ENCODE measurements around the gene LDB2. TPM values are rescaled to one million over a fixed set of nuclear protein-coding genes. Genes with fewer than 3 reads are reported as not detected.

LDB2 gene
- total and polyA plus RNA-seq, 8 donors = 4.0 to 11.6 (median 5.9) TPM

GRCh38 chr4:16838226-16838875 lies 60.1 kb downstream of the LDB2 start:
- Histone ChIP-seq H3K27ac (no peak overlapping the region), H3K36me3 (no peaks in the 10 kb centered on the region), H3K4me3 (no peak overlapping the region), H3K27me3 (no peaks in the 10 kb centered on the region), H3K9me3 (no peaks in the 10 kb centered on the region), H3K4me1 (peaks cover 0 to 4% (median 0%) of the 10 kb centered on the region in 3 donors)
- intact Hi-C loops (cut with DNase I) = no loop called here
- no peak for TF ChIP-seq CTCF (IDR thresholded peaks at IDR 0.05)
- no peak for FAIRE-seq
- no peak for DNase-seq
- 52 to 61% methylated on average over 4 of the region's 4 CpGs for WGBS, 2 donors
- ATAC-seq = peak in 2 of 4 donors; percentile 16 to 55

- Histone ChIP-seq H3K27me3 (no peaks in the 10 kb centered on the region), H3K36me3 (no peaks in the 10 kb centered on the region), H3K4me1 (peaks cover 0 to 4% (median 0%) of the 10 kb centered on the region in 3 donors), H3K27ac (no peak overlapping the region), H3K4me3 (no peak overlapping the region), H3K9me3 (no peaks in the 10 kb centered on the region)
- FAIRE-seq = no peak
- no peak for DNase-seq
- TF ChIP-seq CTCF (IDR thresholded peaks at IDR 0.05) = no peak
- intact Hi-C loops (cut with DNase I) = no loop called here
- ATAC-seq = no peak
- WGBS, 2 donors = 45 to 52% methylated on average over 3 of the region's 3 CpGs
Measured at GRCh38 chr4:16837475-16837874, 61.0 kb downstream of the LDB2 start.

GRCh38 chr4:16836324-16836723 lies 62.1 kb downstream of the LDB2 start:
- H3K36me3 ChIP-seq = no peaks in the 10 kb centered on the region
- no peak for TF ChIP-seq CTCF (IDR thresholded peaks at IDR 0.05)
- no peak for DNase-seq
- intact Hi-C loops (cut with DNase I) = no loop called here
- no peaks in the 10 kb centered on the region for H3K9me3 ChIP-seq
- 41 to 47% methylated on average over 2 of the region's 2 CpGs for WGBS, 2 donors
- no peak for FAIRE-seq
- no peak overlapping the region for H3K27ac ChIP-seq
- no peaks in the 10 kb centered on the region for H3K27me3 ChIP-seq
- peaks cover 0 to 4% (median 0%) of the 10 kb centered on the region in 3 donors for H3K4me1 ChIP-seq
- H3K4me3 ChIP-seq = no peak overlapping the region
- ATAC-seq = no peak

GRCh38 chr4:16835597-16836247 lies 62.7 kb downstream of the LDB2 start:
- FAIRE-seq = no peak
- Histone ChIP-seq H3K4me1 (peaks cover 0 to 4% (median 0%) of the 10 kb centered on the region in 3 donors), H3K27ac (no peak overlapping the region), H3K27me3 (no peaks in the 10 kb centered on the region), H3K36me3 (no peaks in the 10 kb centered on the region), H3K9me3 (no peaks in the 10 kb centered on the region), H3K4me3 (no peak overlapping the region)
- intact Hi-C loops (cut with DNase I) = no loop called here
- no peak for TF ChIP-seq CTCF (IDR thresholded peaks at IDR 0.05)
- 34 to 48% methylated on average over 2 of the region's 2 CpGs for WGBS, 2 donors
- no peak for ATAC-seq
- DNase-seq = no peak

- DNase-seq = no peak
- intact Hi-C loops (cut with DNase I) = no loop called here
- FAIRE-seq = no peak
- TF ChIP-seq CTCF (IDR thresholded peaks at IDR 0.05) = no peak
- ATAC-seq = no peak
- WGBS, 2 donors = 85 to 97% methylated on average over 2 of the region's 2 CpGs
- Histone ChIP-seq H3K27ac (no peak overlapping the region), H3K4me1 (peaks cover 0 to 4% (median 0%) of the 10 kb centered on the region in 3 donors), H3K36me3 (no peaks in the 10 kb centered on the region), H3K9me3 (no peaks in the 10 kb centered on the region), H3K27me3 (no peaks in the 10 kb centered on the region), H3K4me3 (no peak overlapping the region)
Measured at GRCh38 chr4:16834814-16835213, 63.6 kb downstream of the LDB2 start.

Measured in pancreas (tissue), 10 donors.